HCT116 (cell line): ENCODE results near the gene PITPNC1.

Source experiments
- ATF3 ChIP-seq: IDR thresholded peaks from 2 replicates; pipeline ENCODE4 v1.6.1; 2012
- CTCF ChIP-seq, 3 experiments: fragments of 200-600 bp in 1 of 3; sonication (generic) in 1 of 3; IDR thresholded peaks in 2 of 3; conservative IDR thresholded peaks in 1 of 3; 2 replicates each; pipeline ENCODE4 v1.5.1; 2012 to 2017; ENCODE audit warnings: low read depth in 2 of 3, low read length in 2 of 3, antibody characterized with exemption in 1 of 3, borderline replicate concordance in 1 of 3, control low read depth in 1 of 3, mild to moderate bottlenecking in 1 of 3, mixed read lengths in 1 of 3, mixed run types in 1 of 3, moderate library complexity in 1 of 3; ENCODE audit not compliant: insufficient read depth in 1 of 3
- EZH2 ChIP-seq: fragments of 200-600 bp; sonication (generic); IDR thresholded peaks from 2 replicates; pipeline ENCODE4 v1.6.1; 2017; ENCODE audit warnings: antibody characterized with exemption, mixed run types
- EZH2phosphoT487 ChIP-seq: fragments of 200-600 bp; IDR thresholded peaks from 2 replicates; pipeline ENCODE4 v1.6.1; 2018; ENCODE audit warnings: antibody characterized with exemption, borderline replicate concordance
- MAX ChIP-seq: IDR thresholded peaks from 2 replicates; pipeline ENCODE4 v1.6.1; 2012
- POLR2A ChIP-seq: IDR thresholded peaks from 2 replicates; pipeline ENCODE4 v1.7.0; 2011; ENCODE audit warnings: borderline replicate concordance; ENCODE audit not compliant: insufficient read depth, insufficient read length; ENCODE audit errors: extremely low read depth
- POLR2AphosphoS5 ChIP-seq: IDR thresholded peaks from 2 replicates; pipeline ENCODE4 v1.6.1; 2011; ENCODE audit warnings: mild to moderate bottlenecking, low read depth, low read length, moderate library complexity
- SP1 ChIP-seq: IDR thresholded peaks from 2 replicates; pipeline ENCODE4 v1.6.1; 2012; ENCODE audit warnings: low read depth
- SRF ChIP-seq: IDR thresholded peaks from 2 replicates; pipeline ENCODE4 v1.6.1; 2012; ENCODE audit warnings: low read depth

GRCh38 chr17:67439269-67439668, 62.2 kb downstream of the PITPNC1 start:
- no peak for TF ChIP-seq SRF
- no peak for TF ChIP-seq POLR2A
- TF ChIP-seq CTCF (IDR thresholded peaks at IDR 0.05 in 2 of 3, conservative IDR thresholded peaks at IDR 0.05 in 1 of 3; ENCODE audit: borderline replicate concordance in 1 of 3, insufficient read depth in 1 of 3, low read depth in 2 of 3, low read length in 2 of 3): no peak
- TF ChIP-seq MAX: no peak
- no peak for TF ChIP-seq EZH2phosphoT487
- no peak for TF ChIP-seq EZH2
- no peak for TF ChIP-seq ATF3
- no peak for TF ChIP-seq POLR2AphosphoS5
- no peak for TF ChIP-seq SP1
